AG09319 (cell line): ENCODE results near the gene HBG1.
"Not testable (repeated sequence)": the region's sequence is repeated elsewhere in the genome, so short reads cannot be mapped to it uniquely, and the experiment has no call there.

ENCODE experiments used
- DNase-seq: peaks from one replicate; pipeline ENCODE4 v3.0.0-alpha.2; 2010; ENCODE audit warnings: low read depth; ENCODE audit errors: extremely low read depth
- CTCF ChIP-seq: IDR thresholded peaks from 2 replicates; pipeline ENCODE4 v1.5.1; 2011; ENCODE audit warnings: low read depth, mild to moderate bottlenecking, inconsistent platforms, low read length, moderate library complexity

Gene HBG1

GRCh38 chr11:5258543-5259262 is 9.0 kb upstream of the HBG1 start:
- no peak for TF ChIP-seq CTCF
- no peak for DNase-seq

GRCh38 chr11:5257296-5257695 is 7.6 kb upstream of the HBG1 start:
- no peak for DNase-seq
- TF ChIP-seq CTCF, result no peak

- DNase-seq, result not testable (repeated sequence)
Measured at GRCh38 chr11:5254646-5255413, 5.2 kb upstream of the HBG1 start, which contains the start of gene HBG2. TSS of gene HBG2 (minus strand) at chr11:5254781. CDS start at chr11:5254728, 53 bp downstream.

GRCh38 chr11:5254023-5254422 is 4.4 kb upstream of the HBG1 start:
- DNase-seq, result not testable (repeated sequence)

GRCh38 chr11:5253440-5253839 is 3.8 kb upstream of the HBG1 start:
- DNase-seq, result not testable (repeated sequence)

- no peak for DNase-seq
Measured at GRCh38 chr11:5252919-5253265, 3.2 kb upstream of the HBG1 start.

GRCh38 chr11:5252192-5252918 is 2.7 kb upstream of the HBG1 start:
- no peak for DNase-seq

More at GRCh38 chr11:5252919-5253265, 3.2 kb upstream of the HBG1 start:
- TF ChIP-seq CTCF, result no peak

GRCh38 chr11:5251746-5252145 is 2.1 kb upstream of the HBG1 start:
- no peak for DNase-seq
- no peak for TF ChIP-seq CTCF

More at GRCh38 chr11:5252192-5252918, 2.7 kb upstream of the HBG1 start:
- no peak for TF ChIP-seq CTCF
